NT2/D1 (cell line): ENCODE results near the gene EEFSEC.

ENCODE experiments used
- DNase-seq: peaks from one replicate; pipeline ENCODE4 v3.0.0-alpha.2; 2011; ENCODE audit warnings: low read depth, low spot score
- H3K27me3 ChIP-seq: 2 replicates; pipeline ENCODE4 v1.6.0; 2011; ENCODE audit warnings: mild to moderate bottlenecking; ENCODE audit not compliant: insufficient read length, insufficient read depth
- H3K36me3 ChIP-seq: 2 replicates; pipeline ENCODE4 v1.6.1; 2011; ENCODE audit warnings: mild to moderate bottlenecking, low read length, mixed read lengths; ENCODE audit not compliant: insufficient read depth, insufficient read length
- H3K4me1 ChIP-seq: 2 replicates; pipeline ENCODE4 v1.5.1; 2011; ENCODE audit not compliant: insufficient read depth, insufficient read length
- H3K4me3 ChIP-seq: 2 replicates; pipeline ENCODE4 v1.5.1; 2011; ENCODE audit warnings: low read depth; ENCODE audit not compliant: insufficient read length
- H3K9ac ChIP-seq: 2 replicates; pipeline ENCODE4 v1.6.0; 2011; ENCODE audit warnings: low read depth; ENCODE audit not compliant: insufficient read length
- H3K9me3 ChIP-seq: 2 replicates; pipeline ENCODE4 v1.5.1; 2011; ENCODE audit warnings: mild to moderate bottlenecking, low read length; ENCODE audit not compliant: insufficient read depth
- SUZ12 ChIP-seq: IDR thresholded peaks from 2 replicates; pipeline ENCODE4 v1.6.1; 2011; ENCODE audit not compliant: insufficient read length, insufficient read depth; ENCODE audit errors: extremely low read depth
- YY1 ChIP-seq: IDR thresholded peaks from 2 replicates; pipeline ENCODE4 v1.6.1; 2011; ENCODE audit not compliant: insufficient read length, insufficient read depth
- ZNF274 ChIP-seq: IDR thresholded peaks from 2 replicates; pipeline ENCODE4 v1.6.1; 2011; ENCODE audit warnings: mild to moderate bottlenecking, low read depth, low read length

Gene EEFSEC

DNA sequence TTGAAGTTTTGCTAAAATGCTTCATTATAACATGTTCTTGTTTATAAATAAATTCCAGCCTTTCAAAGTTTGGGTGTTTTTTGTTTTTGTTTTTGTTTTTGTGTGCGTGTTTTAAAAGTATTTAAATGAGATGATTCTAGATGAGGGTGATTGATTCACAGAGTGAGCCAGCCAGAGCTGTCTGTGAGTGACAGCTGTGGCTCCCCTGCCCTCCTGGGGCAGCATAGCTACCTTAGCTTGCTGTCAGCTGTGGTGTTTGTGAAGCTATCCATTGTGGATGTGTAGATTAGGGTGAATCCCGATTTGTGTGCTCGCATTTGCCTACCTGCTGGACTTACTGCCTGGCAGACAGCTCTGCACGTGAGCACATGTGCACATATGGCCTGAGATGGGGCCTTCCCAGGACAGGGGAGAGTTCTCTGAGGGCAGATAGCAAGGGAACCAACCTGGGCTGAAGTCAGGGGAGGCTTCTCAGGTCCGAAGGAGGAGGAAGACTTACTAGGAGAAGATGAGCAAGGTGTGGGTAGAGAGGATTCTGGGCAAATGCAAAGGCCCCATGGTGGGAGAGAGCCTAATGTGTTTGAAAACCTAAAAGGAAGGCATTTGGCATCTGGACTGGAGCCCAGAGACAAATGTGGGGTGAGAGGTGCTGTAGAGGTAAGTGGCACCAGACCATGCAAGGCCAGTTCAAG lies 124.2 kb downstream of the EEFSEC start:
- H3K27me3 ChIP-seq = no peaks in the 10 kb centered on the region

GRCh38 chr3:128278130-128278529 lies 124.8 kb downstream of the EEFSEC start:
- Histone ChIP-seq H3K4me3 (no peak overlapping the region), H3K27me3 (no peaks in the 10 kb centered on the region), H3K4me1 (peaks cover 49% of the 10 kb centered on the region), H3K9me3 (no peaks in the 10 kb centered on the region), H3K36me3 (peaks cover 3% of the 10 kb centered on the region), H3K9ac (no peak overlapping the region)
- no peak for DNase-seq
- no peak for TF ChIP-seq SUZ12
- no peak for TF ChIP-seq YY1
- no peak for TF ChIP-seq ZNF274

More for the DNA sequence above, 124.2 kb downstream of the EEFSEC start:
- no peak for DNase-seq
- peaks cover 2% of the 10 kb centered on the region for H3K36me3 ChIP-seq
- no peaks in the 10 kb centered on the region for H3K9me3 ChIP-seq
- TF ChIP-seq ZNF274 = no peak
- no peak for TF ChIP-seq SUZ12
- TF ChIP-seq YY1 = no peak
- no peak overlapping the region for H3K9ac ChIP-seq
- H3K4me3 ChIP-seq = no peak overlapping the region
- H3K4me1 ChIP-seq = peaks cover 49% of the 10 kb centered on the region

- DNase-seq = no peak
- no peak overlapping the region for H3K4me3 ChIP-seq
- peaks cover 3% of the 10 kb centered on the region for H3K36me3 ChIP-seq
- H3K9ac ChIP-seq = no peak overlapping the region
- no peak for TF ChIP-seq SUZ12
- no peak for TF ChIP-seq YY1
- TF ChIP-seq ZNF274 = no peak
- H3K27me3 ChIP-seq = no peaks in the 10 kb centered on the region
- H3K9me3 ChIP-seq = no peaks in the 10 kb centered on the region
- H3K4me1 ChIP-seq = peaks cover 43% of the 10 kb centered on the region
Measured at GRCh38 chr3:128278761-128279600, 125.7 kb downstream of the EEFSEC start.

- TF ChIP-seq ZNF274 (no peak), SUZ12 (no peak), YY1 (no peak)
- H3K4me1 ChIP-seq = peaks cover 39% of the 10 kb centered on the region
- H3K27me3 ChIP-seq = no peaks in the 10 kb centered on the region
- peaks cover 3% of the 10 kb centered on the region for H3K36me3 ChIP-seq
- H3K9ac ChIP-seq = peak overlapping the region; percentile 7
- H3K9me3 ChIP-seq = no peaks in the 10 kb centered on the region
- H3K4me3 ChIP-seq = no peak overlapping the region
- DNase-seq = no peak
Measured at GRCh38 chr3:128279601-128279880, 126.3 kb downstream of the EEFSEC start.

GRCh38 chr3:128280481-128281052 lies 127.3 kb downstream of the EEFSEC start:
- peak overlapping the region; percentile 53 for H3K9ac ChIP-seq
- H3K36me3 ChIP-seq = peaks cover 3% of the 10 kb centered on the region
- DNase-seq = peak; percentile 89
- TF ChIP-seq SUZ12 = no peak
- TF ChIP-seq YY1 = peak; percentile 62
- H3K4me1 ChIP-seq = peaks cover 35% of the 10 kb centered on the region
- H3K4me3 ChIP-seq = no peak overlapping the region
- H3K9me3 ChIP-seq = no peaks in the 10 kb centered on the region
- no peaks in the 10 kb centered on the region for H3K27me3 ChIP-seq

- TF ChIP-seq YY1 = no peak
- no peak for TF ChIP-seq SUZ12
- Histone ChIP-seq H3K27me3 (no peaks in the 10 kb centered on the region), H3K4me3 (no peak overlapping the region), H3K4me1 (peaks cover 35% of the 10 kb centered on the region), H3K36me3 (peaks cover 3% of the 10 kb centered on the region), H3K9me3 (no peaks in the 10 kb centered on the region), H3K9ac (no peak overlapping the region)
- no peak for DNase-seq
Measured at GRCh38 chr3:128281056-128281455, 127.8 kb downstream of the EEFSEC start.
